Mesenteric fat pad (tissue), 1 donor: Measurements from ENCODE around the gene AGR3. TPM values are rescaled to one million over a fixed set of nuclear protein-coding genes. Genes with fewer than 3 reads are reported as not detected.
"Not testable (repeated sequence)": the region's sequence is repeated elsewhere in the genome, so short reads cannot be mapped to it uniquely, and the experiment has no call there.

Source experiments
- DNase-seq: peaks from one replicate; pipeline ENCODE4 v3.0.0-alpha.2; 2020; ENCODE audit warnings: low spot score
- total RNA-seq: library from RNA; stranded (reverse); fragmentation: NEBNext Ultra II Directional; extraction: Animal tissue kit (Norgen Biotek cat#: 25700); gene quantifications from one replicate; pipeline ENCODE4 v1.2.1, GENCODE V29; 2021
- donor health status: DM: yes; HTN: yes; CAD: no.

The AGR3 gene
- total RNA-seq, 1 donor from 2014 or later = not detected

DNA sequence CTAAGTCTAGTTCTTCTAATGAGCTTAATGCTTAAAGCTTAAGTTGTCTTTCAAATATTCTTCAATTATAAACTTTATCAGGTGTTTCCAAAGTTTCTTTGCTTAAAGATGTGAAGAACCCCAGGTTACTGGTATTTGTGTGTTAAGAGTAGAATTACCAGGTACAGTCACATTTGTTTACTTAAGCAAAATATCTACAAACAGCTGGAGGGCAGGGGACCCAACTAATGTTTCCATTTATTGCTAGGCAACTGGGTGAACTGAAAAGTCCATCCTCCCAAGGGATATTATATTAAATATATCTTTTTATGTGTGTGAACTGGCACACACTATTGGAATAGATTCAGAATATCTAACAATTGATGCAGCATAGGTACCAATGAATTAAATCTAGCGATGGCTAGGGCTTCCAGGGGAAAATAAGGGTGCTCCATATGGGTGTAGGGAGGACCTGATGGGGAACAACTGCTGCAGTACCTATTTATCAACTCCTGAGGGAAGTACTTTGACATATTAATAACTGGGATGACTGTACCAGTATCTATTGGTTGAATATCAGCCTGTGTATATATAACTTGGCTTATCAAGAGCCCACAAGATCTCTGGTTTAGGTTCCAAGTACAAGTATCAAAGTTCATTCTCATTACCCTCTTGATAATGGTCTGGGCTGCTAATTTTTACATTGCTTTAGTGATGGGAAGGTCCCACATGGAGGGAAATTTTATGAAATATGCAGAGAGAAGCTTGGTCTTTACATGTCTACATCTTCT lies 10.3 kb upstream of the AGR3 start:
- DNase-seq = no peak

DNA sequence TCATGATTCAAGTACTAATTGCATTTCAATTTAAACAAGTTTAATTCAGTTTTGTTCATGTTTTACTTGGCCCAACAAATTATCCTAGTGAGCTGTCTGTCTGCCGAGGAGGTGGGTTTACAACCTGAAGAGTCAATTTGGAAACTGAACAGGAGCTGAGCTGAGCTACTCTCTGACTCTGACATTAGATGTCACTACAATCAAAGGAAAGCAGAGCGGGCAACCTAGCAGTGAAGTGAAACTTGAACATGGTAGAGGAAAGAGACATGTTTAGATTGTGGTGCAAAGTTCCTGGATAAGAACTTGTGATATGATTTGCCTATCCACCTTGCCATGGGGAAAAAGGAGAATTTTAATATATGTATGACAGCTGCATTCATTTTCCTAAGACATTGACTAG lies 9.6 kb upstream of the AGR3 start:
- no peak for DNase-seq

- no peak for DNase-seq
Observed at GRCh38 chr7:16889851-16890415, 8.2 kb upstream of the AGR3 start.

DNA sequence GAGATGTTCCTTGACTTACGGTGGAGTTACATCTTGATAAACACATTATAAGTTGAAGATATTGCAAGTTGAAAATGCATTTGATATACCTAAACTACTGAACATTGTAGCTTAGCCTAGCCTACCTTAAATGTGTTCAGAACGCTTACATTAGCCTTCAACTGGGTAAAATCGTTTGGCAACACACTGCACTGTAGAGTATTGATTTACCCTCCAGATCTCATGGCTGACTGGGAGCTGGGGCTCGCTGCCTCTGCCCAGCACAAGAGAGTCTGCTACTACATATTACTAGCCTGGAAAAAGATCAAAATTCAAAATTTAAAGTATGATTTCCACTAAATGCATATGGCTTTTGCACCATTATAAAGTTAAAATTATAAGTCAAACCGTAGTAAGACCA lies 7.5 kb upstream of the AGR3 start:
- DNase-seq = no peak

DNA sequence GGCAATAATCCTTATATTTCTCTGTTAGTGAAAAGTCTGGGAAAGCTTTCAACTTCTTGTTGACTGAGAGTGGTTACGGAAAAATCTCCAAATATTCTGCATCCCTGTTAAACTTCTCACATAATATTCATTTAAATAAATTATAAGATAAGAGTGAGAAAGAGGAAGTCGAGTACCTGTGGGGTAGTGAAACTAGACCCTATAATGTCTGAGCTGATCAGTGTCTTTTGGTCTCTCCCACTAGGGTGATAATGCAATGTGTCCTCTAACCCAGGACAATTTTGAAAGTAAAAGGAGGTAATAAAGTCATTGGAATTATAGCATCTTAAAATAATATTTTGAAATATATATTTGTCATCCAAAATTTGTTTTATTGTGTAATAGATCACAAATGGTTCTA lies 2.1 kb upstream of the AGR3 start:
- DNase-seq = no peak

GRCh38 chr7:16880554-16880953 lies 1.2 kb downstream of the AGR3 start:
- no peak for DNase-seq

GRCh38 chr7:16879181-16879580 lies 2.6 kb downstream of the AGR3 start:
- no peak for DNase-seq

- DNase-seq = no peak
Observed at GRCh38 chr7:16875861-16876260, 5.9 kb downstream of the AGR3 start.

GRCh38 chr7:16874066-16874465 lies 7.7 kb downstream of the AGR3 start:
- DNase-seq = no peak

- no peak for DNase-seq
Observed at GRCh38 chr7:16867328-16867727, 14.5 kb downstream of the AGR3 start.

DNA sequence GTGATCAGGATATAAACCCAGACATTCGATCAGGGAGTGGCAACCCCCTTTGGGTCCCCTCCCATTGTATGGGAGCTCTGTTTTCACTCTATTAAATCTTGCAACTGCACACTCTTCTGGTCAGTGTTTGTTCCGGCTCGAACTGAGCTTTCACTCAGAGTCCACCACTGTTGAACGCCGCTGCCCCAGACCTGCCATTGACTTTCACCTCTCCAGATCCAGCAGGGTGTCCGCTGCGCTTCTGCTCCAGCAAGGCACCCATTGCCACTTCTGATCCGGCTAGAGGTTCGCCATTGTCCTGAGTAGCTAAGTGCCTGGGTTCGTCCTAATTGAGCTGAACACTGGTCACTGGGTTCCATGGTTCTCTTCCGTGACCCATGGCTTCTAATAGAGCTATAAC lies 28.6 kb downstream of the AGR3 start:
- DNase-seq = not testable (repeated sequence)

DNA sequence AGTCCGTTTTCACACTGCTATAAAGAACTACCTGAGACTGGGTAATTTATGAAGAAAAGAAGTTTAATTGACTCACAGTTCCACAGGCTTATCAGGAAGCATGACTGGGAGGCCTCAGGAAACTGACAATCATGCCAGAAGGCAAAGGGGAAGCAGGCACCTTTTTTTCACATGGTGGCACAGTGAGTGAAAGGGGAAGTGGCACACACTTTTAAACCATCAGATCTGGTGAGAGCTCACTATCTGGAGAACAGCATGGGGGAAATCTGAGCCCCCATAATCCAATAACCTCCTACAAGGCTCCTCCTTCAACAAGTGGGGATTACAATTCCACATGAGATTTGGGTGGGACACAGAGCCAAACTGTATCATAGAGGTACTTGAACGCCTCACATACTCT lies 30.0 kb downstream of the AGR3 start:
- DNase-seq = no peak

DNA sequence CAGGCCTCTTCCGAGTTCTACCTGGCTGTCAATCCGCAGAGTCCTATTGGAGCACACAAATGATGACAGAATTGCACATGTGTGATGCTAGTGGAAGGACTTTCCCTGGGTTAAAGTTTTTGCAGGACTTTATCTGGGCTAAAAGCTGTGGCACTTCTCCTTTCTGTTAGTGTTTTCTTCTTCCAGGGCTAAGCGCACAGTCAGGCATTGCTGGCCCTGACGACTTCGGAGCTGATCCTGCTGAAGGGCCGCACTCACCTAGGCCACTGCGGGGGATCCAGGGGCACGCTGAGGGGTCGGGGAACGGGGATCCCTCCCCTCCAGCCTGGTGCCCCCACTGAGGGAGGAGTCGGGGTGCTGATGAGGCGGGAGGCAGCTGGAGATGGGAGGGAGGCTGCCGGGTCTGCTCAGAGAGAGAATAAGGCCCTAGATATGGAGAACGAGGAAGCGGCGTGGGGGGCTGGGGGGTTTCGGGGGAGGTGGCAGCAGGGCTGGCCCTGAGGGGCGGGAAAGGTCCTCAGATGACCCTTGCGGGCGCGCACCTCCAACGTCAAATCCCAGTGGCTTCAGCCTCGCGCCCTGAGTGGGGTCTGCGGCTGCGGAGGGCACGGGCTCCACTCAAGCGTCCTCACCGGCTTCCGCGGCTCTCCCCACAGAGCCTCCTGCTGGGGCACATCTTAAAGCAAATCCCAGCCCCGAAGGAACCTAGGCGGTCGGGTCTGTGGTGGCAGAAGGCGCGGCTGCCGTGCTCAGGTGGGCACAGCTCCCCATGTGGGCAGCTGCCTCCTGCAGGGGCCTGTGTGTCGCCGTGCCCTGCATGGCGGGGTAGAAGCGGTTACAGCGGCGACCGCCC lies 30.9 kb downstream of the AGR3 start:
- DNase-seq = no peak

- no peak for DNase-seq
Observed at GRCh38 chr7:16849296-16850148, 32.3 kb downstream of the AGR3 start.

DNA sequence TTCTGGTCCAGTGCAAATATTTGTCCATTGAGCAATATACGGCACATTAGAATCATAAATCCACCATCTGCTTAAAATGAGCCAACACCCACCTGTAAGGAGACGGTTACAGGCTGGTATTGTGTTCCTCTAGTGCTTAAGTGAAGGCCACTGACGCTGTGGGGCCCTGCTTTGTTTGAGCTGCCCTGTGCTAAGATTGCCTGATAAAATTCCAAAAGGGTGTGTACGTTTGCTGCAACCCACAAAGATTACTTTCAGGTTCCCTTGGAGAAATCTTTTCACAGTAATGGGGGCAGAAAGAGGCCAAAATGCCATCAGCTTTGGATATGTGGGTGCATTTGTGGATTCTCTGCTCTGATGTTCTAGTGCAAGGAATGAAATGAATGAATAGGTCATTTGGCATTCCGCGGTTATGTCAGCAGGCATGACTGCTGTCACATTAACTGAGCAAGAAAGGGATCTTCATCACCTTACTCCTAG lies 34.4 kb downstream of the AGR3 start:
- no peak for DNase-seq

- DNase-seq = no peak
Observed at GRCh38 chr7:16846601-16847165, 35.1 kb downstream of the AGR3 start.

GRCh38 chr7:16845746-16846145 lies 36.0 kb downstream of the AGR3 start:
- DNase-seq = no peak

DNA sequence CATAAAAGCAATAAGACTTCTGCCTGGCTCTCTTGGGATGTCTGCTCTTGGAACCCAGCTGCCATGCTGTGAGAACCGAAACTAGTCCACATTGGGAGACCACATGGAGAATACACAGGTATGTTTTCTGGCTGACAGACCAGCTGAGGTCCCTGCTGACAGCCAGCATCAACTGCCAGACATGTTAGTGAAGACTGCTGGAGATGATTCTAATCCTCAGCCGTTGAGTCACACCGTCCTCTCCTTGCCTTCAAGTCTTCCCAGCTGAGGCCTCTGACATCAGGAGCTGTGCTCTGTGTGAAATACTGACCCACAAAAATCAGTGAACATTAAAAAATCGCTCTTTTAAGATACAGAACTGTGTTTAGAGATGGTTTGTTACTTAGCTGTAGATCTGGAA lies 40.1 kb downstream of the AGR3 start:
- no peak for DNase-seq

DNA sequence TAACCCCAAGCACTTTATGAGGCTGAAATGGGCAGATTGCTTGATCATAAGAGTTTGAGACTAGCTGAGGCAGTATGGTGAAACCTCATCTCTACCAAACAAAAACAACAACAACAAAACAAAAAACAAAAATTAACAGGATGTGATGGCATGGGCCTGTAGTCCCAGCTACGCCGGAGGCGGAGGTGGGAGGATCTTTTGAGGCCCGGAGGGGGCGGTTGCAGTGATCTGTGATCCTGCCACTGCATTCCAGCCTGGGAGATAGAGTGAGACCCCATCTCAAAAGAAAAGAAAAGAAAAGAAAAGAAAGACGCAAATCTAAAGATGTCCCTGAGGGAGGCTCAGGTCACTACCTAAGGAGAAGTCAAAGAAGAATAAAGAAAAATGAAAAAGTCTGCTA lies 41.7 kb downstream of the AGR3 start:
- DNase-seq = no peak

- no peak for DNase-seq
Observed at GRCh38 chr7:16839646-16840045, 42.1 kb downstream of the AGR3 start.

DNA sequence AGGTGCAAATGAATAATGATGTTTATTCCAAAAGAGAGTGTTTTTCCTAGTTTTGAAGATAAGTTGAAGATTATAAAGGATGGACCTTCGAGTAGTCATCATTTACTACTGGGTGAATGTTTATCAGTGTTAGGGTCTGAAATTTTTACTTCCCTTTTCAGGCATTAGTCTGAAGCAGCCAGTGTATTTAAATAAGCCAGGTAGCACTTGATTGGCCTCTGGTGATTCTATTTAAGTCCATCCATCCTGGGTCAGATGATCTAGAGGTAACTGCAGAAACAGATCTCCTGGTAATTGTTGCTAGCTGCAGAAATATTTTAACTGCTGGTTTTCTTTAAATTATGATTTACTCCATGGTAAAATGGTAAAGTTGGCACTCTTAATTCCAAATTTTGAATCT lies 42.9 kb downstream of the AGR3 start:
- no peak for DNase-seq
